ENCODE results near the gene RASSF10.

The RASSF10 gene

DNA sequence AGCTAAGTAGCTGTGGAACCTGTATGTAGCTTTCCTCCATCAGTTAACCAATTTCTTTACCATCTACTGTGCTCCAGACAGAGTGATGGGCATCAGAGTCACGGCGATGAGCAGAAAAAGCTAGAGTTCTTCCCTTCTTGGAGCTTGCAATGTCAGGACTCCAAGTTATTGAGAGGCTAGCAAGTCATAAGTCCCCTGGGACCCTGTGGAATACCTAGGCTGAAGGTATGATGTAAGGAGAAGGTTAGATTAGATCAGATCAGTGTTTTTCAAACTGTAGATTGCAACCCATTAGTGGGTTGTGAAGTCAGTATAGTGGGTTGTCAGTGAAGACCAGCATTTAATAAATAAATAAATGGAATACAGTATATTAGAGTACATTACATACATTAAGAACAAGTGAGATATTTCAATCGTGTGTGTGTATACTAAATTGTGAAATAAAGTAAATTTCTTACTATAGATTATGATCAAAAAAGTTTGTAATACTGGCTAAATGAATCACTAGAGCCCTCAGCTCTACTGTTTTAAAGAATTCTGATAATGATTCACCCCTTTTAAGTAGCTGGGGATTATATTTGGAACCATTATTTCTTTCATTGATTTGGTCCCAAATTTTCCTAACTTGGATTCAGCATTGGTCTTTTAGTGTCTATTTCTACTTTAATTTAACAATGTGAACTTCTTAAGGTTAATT, 52.3 kb downstream of the RASSF10 start:
- no peak for DNase-seq (ENCODE audit: low read depth)

Measured in fibroblast of gingiva (primary cell).